Measurements from ENCODE around the gene ELOVL1. TPM values are rescaled to one million over a fixed set of nuclear protein-coding genes. Genes with fewer than 3 reads are reported as not detected.

ELOVL1 gene
- total RNA-seq, 2 donors from 2014 or later = 24.4 to 28.3 TPM

- no peaks in the 10 kb centered on the region for H3K36me3 ChIP-seq (ENCODE audit: control insufficient read depth, insufficient read depth, low read length)
- H3K9me3 ChIP-seq (ENCODE audit: control insufficient read depth, low read length) = no peaks in the 10 kb centered on the region
- H3K4me1 ChIP-seq (ENCODE audit: control insufficient read depth, insufficient read depth, low read length) = no peaks in the 10 kb centered on the region
- WGBS, 2 experiments (ENCODE audit: insufficient coverage in 1 of 2, insufficient read length in 1 of 2) = 92 to 100% methylated on average over 2 to 6 of the region's 6 CpGs
- no peak overlapping the region for H3K4me3 ChIP-seq (ENCODE audit: low read length)
- no peak overlapping the region for H3K27ac ChIP-seq (ENCODE audit: low read depth, low read length)
- Mint-ChIP-seq H3K9me3 (no peaks in the 10 kb centered on the region), H3K27ac (no peak overlapping the region), H3K36me3 (ENCODE audit: low read depth) (no peaks in the 10 kb centered on the region), H3K4me3 (no peak overlapping the region), H3K27me3 (ENCODE audit: insufficient read depth) (no peaks in the 10 kb centered on the region), H3K4me1 (peaks cover under 1% of the 10 kb centered on the region)
- no peak for DNase-seq
- no peaks in the 10 kb centered on the region for H3K27me3 ChIP-seq (ENCODE audit: control insufficient read depth, insufficient read depth, low read length, poor library complexity, severe bottlenecking)
- TF ChIP-seq, protein P1, sequence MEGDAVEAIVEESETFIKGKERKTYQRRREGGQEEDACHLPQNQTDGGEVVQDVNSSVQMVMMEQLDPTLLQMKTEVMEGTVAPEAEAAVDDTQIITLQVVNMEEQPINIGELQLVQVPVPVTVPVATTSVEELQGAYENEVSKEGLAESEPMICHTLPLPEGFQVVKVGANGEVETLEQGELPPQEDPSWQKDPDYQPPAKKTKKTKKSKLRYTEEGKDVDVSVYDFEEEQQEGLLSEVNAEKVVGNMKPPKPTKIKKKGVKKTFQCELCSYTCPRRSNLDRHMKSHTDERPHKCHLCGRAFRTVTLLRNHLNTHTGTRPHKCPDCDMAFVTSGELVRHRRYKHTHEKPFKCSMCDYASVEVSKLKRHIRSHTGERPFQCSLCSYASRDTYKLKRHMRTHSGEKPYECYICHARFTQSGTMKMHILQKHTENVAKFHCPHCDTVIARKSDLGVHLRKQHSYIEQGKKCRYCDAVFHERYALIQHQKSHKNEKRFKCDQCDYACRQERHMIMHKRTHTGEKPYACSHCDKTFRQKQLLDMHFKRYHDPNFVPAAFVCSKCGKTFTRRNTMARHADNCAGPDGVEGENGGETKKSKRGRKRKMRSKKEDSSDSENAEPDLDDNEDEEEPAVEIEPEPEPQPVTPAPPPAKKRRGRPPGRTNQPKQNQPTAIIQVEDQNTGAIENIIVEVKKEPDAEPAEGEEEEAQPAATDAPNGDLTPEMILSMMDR (conservative IDR thresholded peaks at IDR 0.05) = no peak
- H3K9ac ChIP-seq (ENCODE audit: extremely low read depth, low read length, poor library complexity, severe bottlenecking) = no peak overlapping the region
Observed at GRCh38 chr1:43339584-43340232, 28.1 kb downstream of the ELOVL1 start.

GRCh38 chr1:43338001-43338400 is 29.8 kb downstream of the ELOVL1 start:
- Histone ChIP-seq H3K36me3 (ENCODE audit: control insufficient read depth, insufficient read depth, low read length) (no peaks in the 10 kb centered on the region), H3K9ac (ENCODE audit: extremely low read depth, low read length, poor library complexity, severe bottlenecking) (no peak overlapping the region), H3K4me1 (ENCODE audit: control insufficient read depth, insufficient read depth, low read length) (no peaks in the 10 kb centered on the region), H3K4me3 (ENCODE audit: low read length) (no peak overlapping the region), H3K9me3 (ENCODE audit: control insufficient read depth, low read length) (no peaks in the 10 kb centered on the region), H3K27ac (ENCODE audit: low read depth, low read length) (no peak overlapping the region), H3K27me3 (ENCODE audit: control insufficient read depth, insufficient read depth, low read length, poor library complexity, severe bottlenecking) (no peaks in the 10 kb centered on the region)
- TF ChIP-seq, protein P1 (conservative IDR thresholded peaks at IDR 0.05) = no peak
- no peak overlapping the region for H3K4me3 Mint-ChIP-seq
- DNase-seq = peak; percentile 35
- no peaks in the 10 kb centered on the region for H3K9me3 Mint-ChIP-seq
- H3K36me3 Mint-ChIP-seq (ENCODE audit: low read depth) = no peaks in the 10 kb centered on the region
- H3K27ac Mint-ChIP-seq = no peak overlapping the region
- peaks cover 5% of the 10 kb centered on the region for H3K4me1 Mint-ChIP-seq
- WGBS, 2 experiments (ENCODE audit: insufficient coverage in 1 of 2, insufficient read length in 1 of 2) = 88 to 95% methylated on average over 4 to 5 of the region's 5 CpGs
- H3K27me3 Mint-ChIP-seq (ENCODE audit: insufficient read depth) = no peaks in the 10 kb centered on the region

DNA sequence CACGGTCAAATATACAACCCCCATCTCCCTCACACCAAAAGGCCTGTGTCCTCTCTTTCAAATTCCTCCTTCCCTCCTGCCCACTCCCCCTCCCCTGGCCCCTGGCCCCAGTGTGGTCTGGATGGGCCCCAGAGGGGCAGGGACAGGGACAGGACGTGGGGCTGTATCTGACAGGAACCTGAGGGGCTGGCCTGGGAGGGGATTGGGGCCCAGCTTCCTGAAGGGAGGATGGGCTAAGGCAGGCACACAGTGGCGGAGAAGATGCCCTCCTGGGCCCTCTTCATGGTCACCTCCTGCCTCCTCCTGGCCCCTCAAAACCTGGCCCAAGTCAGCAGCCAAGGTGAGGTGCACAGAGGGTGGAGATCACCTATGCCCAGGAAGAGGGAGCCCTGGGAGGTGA is 30.2 kb downstream of the ELOVL1 start, which contains the start of gene MPL:
MPL (plus strand) TSS at position 231 of the 400 bp plus-strand sequence; CDS start at position 262, 31 bp downstream.
- 83% methylated on average over 3 of the region's 3 CpGs; no CpG with 5 or more reads in 1 of the 2 experiments for WGBS, 2 experiments (ENCODE audit: insufficient coverage in 1 of 2, insufficient read length in 1 of 2)
- Mint-ChIP-seq H3K36me3 (ENCODE audit: low read depth) (no peaks in the 10 kb centered on the region), H3K9me3 (no peaks in the 10 kb centered on the region)

More for the DNA sequence above, 30.2 kb downstream of the ELOVL1 start, which contains the start of gene MPL:
- Mint-ChIP-seq H3K4me1 (peaks cover 5% of the 10 kb centered on the region), H3K27me3 (ENCODE audit: insufficient read depth) (no peaks in the 10 kb centered on the region), H3K4me3 (no peak within 1 kb of the TSS), H3K27ac (no peak within 1 kb of the TSS)
- no peak within 1 kb of the TSS for H3K27ac ChIP-seq (ENCODE audit: low read depth, low read length)
- TF ChIP-seq, protein P1 (conservative IDR thresholded peaks at IDR 0.05) = no peak
- no peak within 1 kb of the TSS for H3K9ac ChIP-seq (ENCODE audit: extremely low read depth, low read length, poor library complexity, severe bottlenecking)
- H3K4me1 ChIP-seq (ENCODE audit: control insufficient read depth, insufficient read depth, low read length) = no peaks in the 10 kb centered on the region
- no peaks in the 10 kb centered on the region for H3K9me3 ChIP-seq (ENCODE audit: control insufficient read depth, low read length)
- no peaks in the 10 kb centered on the region for H3K27me3 ChIP-seq (ENCODE audit: control insufficient read depth, insufficient read depth, low read length, poor library complexity, severe bottlenecking)
- H3K36me3 ChIP-seq (ENCODE audit: control insufficient read depth, insufficient read depth, low read length) = no peaks in the 10 kb centered on the region
- H3K4me3 ChIP-seq (ENCODE audit: low read length) = no peak within 1 kb of the TSS
- peak; percentile 38 for DNase-seq

Data from endodermal cell (in vitro differentiated cells).